ENCODE measurements around the gene SLC22A17.

The SLC22A17 gene

GRCh38 chr14:23308721-23309445 is 43.8 kb downstream of the SLC22A17 start:
- DNase-seq: no peak

GRCh38 chr14:23307687-23308644 is 44.7 kb downstream of the SLC22A17 start:
- no peak for DNase-seq

- no peak for DNase-seq
Observed at GRCh38 chr14:23307146-23307530, 45.5 kb downstream of the SLC22A17 start.

- DNase-seq: peak; percentile 87
Observed at GRCh38 chr14:23306412-23307145, 46.1 kb downstream of the SLC22A17 start, which contains the start of gene BCL2L2. TSS of gene BCL2L2 (plus strand) at chr14:23306833. CDS start at chr14:23307768, 935 bp downstream.

GRCh38 chr14:23302290-23303225 is 50.1 kb downstream of the SLC22A17 start, which contains the start of gene PPP1R3E:
TSS of gene PPP1R3E (minus strand) at chr14:23302859. CDS start at chr14:23302576, 283 bp downstream.
- peak; percentile 93 for DNase-seq

- peak; percentile 98 for DNase-seq
Observed at GRCh38 chr14:23301969-23302289, 50.8 kb downstream of the SLC22A17 start.

GRCh38 chr14:23301288-23301968 is 51.3 kb downstream of the SLC22A17 start:
- DNase-seq: peak; percentile 98

GRCh38 chr14:23300687-23301223 is 51.9 kb downstream of the SLC22A17 start:
- peak; percentile 67 for DNase-seq

- no peak for DNase-seq
Observed at GRCh38 chr14:23299986-23300686, 52.6 kb downstream of the SLC22A17 start.

GRCh38 chr14:23299211-23299957 is 53.3 kb downstream of the SLC22A17 start:
- no peak for DNase-seq

GRCh38 chr14:23297611-23298277 is 54.9 kb downstream of the SLC22A17 start:
- no peak for DNase-seq

GRCh38 chr14:23297096-23297495 is 55.6 kb downstream of the SLC22A17 start:
- no peak for DNase-seq

Data from right kidney (tissue), 1 donor.